ENCODE results near the gene PTGIR.
"Not testable (repeated sequence)": the region's sequence is repeated elsewhere in the genome, so short reads cannot be mapped to it uniquely, and the experiment has no call there.

The PTGIR gene

GRCh38 chr19:46639358-46640182, 14.7 kb upstream of the PTGIR start:
- no peak for DNase-seq (ENCODE audit: low read depth in 3 of 3, low spot score in 1 of 3)

GRCh38 chr19:46637224-46637623, 12.3 kb upstream of the PTGIR start:
- no peak for DNase-seq (ENCODE audit: low read depth in 3 of 3, low spot score in 1 of 3)

DNA sequence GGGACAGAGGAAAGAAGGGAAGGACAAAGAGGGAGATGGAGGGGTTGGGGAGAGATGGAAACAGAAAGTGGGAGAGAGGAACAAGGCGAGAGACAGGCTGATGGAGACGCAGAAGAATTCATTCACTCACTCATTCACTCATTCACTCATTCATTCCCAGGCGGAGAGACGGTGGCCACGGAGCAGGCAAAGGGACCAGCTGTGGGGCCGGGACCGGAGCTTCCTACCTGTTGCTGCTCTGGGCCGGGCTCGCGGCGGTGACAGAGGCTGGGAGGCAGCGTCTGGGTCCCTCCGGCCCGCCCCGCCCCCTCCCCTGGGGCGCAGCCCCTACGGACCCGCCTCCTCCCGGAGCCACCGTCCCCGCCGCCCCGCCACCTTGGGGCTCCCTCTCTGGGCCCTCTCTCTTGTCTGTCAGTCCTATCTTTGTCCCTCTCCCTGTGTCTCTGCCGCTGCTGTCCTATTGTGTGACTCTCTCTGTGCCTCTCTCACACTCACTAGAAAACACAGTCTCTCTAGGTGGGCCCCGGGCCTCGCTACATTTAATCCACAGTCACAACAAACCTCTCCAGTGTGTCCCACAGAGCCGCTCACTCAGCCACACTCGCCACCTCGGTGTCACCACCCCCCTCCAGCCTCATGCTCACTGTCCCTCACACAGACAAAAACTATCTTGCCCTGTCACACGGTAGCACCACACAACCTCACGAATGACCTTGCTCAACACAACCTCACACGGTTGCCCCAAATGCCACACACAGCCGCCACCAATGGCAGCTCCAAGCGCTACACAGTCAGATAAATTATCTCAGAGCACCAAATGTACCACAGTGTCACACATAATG, 11.3 kb upstream of the PTGIR start, which contains the start of gene GNG8:
Gene GNG8 (minus strand): TSS at position 283 of the 842 bp plus-strand sequence. CDS start 1,520 bp downstream, outside the sequence.
- no peak for DNase-seq (ENCODE audit: low read depth in 3 of 3, low spot score in 1 of 3)

- no peak for DNase-seq (ENCODE audit: low read depth in 3 of 3, low spot score in 1 of 3)
Measured at GRCh38 chr19:46634656-46635218, 9.8 kb upstream of the PTGIR start.

GRCh38 chr19:46634045-46634655, 9.3 kb upstream of the PTGIR start:
- DNase-seq (ENCODE audit: low read depth in 3 of 3, low spot score in 1 of 3), result peak; percentile 89 to 95 (median 92)

DNA sequence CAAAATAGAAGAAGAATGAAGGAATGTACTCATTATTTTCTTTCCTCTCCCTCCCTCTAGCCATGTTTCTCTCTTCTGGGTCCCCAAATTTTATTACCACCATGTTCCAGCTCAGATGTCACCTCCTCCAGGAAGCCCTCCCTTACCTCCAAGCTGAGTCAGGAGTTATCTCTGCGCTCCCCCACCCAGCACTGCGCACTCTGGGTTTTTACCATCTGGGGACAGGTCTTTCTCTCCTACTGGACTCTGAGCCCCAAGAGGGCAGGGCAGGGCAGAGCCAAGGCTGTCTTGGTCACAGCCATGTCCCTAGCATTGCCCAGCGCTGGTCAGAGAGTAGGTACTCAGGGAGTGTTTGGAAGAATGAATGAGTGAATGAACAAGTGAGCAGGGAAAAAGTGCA, 8.2 kb upstream of the PTGIR start:
- no peak for DNase-seq (ENCODE audit: low read depth in 3 of 3, low spot score in 1 of 3)

- DNase-seq (ENCODE audit: low read depth in 3 of 3, low spot score in 1 of 3), result no peak
Measured at GRCh38 chr19:46631481-46631880, 6.6 kb upstream of the PTGIR start.

DNA sequence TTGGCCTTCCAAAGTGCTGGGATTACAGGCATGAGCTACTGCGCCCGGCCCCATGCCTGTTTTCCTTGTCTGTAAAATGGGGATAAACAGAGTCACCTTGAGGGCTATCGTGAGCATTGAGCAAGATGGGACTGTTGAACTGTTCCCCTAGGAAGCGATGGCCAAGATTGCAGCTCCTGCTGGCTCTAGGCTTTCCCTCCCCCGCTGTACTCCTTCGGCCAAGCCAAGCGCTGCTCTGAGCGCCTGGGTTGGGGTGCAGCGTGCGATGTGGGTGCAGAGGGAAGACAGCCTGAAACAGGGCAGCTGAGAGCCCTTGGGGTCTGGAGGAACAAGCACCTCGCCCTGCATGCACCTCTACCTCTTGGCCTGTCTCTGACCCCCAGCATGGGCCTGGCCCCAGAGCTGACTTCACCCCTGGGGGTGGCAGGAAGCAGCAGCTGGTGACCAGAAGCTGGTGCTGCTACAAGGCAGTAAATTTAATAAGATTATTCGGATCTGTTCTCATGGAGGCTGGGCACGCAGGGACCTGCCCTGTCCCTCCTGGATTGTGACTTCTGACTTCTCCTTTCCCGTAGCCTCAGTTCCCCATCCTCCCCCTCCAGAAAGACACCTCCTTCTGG, 5.8 kb upstream of the PTGIR start:
- no peak for DNase-seq (ENCODE audit: low read depth in 3 of 3, low spot score in 1 of 3)

GRCh38 chr19:46629546-46630025, 4.7 kb upstream of the PTGIR start:
- DNase-seq (ENCODE audit: low read depth in 3 of 3, low spot score in 1 of 3), result no peak

DNA sequence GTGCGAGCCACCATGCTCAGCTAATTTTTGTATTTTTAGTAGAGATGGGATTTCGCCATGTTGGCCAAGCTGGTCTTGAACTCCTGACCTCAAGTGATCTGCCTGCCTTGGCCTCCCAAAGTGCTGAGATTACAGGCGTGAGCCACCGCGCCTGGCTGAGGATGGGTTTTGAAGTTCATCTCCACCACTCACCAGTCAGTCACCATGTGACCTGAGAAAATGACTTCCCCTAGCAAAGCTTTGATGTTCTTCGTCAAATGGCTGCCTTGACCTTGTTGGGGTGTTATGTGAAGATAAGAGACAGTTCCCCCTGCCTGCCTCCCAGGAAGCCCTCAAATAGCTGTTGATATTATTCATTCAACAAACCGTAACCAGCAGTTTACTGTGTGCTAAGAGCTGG, 4.1 kb upstream of the PTGIR start:
- not testable (repeated sequence) for DNase-seq (ENCODE audit: low read depth in 3 of 3, low spot score in 1 of 3)

- DNase-seq (ENCODE audit: low read depth in 3 of 3, low spot score in 1 of 3), result no peak
Measured at GRCh38 chr19:46626446-46626845, 1.6 kb upstream of the PTGIR start.

DNA sequence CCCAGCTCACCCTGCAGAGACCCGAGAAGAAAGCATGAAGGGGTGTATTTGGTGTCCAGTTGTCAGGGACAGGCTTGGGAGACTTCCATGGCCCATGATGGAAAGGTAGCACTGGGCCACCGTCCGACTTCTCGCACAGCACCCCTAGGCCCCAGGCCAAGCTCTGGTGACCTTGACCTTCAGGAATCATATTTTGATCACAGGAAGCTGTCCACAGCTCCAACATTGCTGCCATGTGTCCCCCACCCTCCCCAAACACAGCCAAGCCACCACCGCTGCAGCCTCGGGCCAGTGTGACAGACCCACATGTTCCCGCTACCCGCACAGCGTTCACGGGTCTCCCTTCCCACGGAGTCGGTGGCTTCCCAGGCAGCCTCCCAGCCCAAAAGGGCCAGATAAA, 842 bp upstream of the PTGIR start:
- no peak for DNase-seq (ENCODE audit: low read depth in 3 of 3, low spot score in 1 of 3)

- no peak for DNase-seq (ENCODE audit: low read depth in 3 of 3, low spot score in 1 of 3)
Measured at GRCh38 chr19:46623915-46624502, 880 bp downstream of the PTGIR start.

DNA sequence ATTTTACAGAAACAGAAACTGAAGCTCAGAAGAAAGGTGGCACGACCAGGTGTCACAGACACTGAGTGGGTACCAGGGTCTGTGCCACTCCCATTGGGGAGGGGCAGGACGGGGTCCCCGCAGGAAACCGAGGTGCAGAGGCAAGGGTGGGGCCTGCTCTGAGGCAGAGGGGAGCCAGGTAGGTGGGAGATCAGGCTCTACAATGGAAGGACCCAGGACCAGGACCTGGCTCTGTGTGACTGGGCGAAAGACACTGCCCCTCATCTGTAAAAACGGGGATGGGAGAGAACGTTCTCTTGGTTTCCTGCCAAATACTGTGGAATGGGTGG, 2.8 kb downstream of the PTGIR start:
- DNase-seq (ENCODE audit: low read depth in 3 of 3, low spot score in 1 of 3), result no peak

- DNase-seq (ENCODE audit: low read depth in 3 of 3, low spot score in 1 of 3), result no peak
Measured at GRCh38 chr19:46621191-46622117, 3.4 kb downstream of the PTGIR start.

GRCh38 chr19:46620716-46621115, 4.2 kb downstream of the PTGIR start:
- no peak for DNase-seq (ENCODE audit: low read depth in 3 of 3, low spot score in 1 of 3)

DNA sequence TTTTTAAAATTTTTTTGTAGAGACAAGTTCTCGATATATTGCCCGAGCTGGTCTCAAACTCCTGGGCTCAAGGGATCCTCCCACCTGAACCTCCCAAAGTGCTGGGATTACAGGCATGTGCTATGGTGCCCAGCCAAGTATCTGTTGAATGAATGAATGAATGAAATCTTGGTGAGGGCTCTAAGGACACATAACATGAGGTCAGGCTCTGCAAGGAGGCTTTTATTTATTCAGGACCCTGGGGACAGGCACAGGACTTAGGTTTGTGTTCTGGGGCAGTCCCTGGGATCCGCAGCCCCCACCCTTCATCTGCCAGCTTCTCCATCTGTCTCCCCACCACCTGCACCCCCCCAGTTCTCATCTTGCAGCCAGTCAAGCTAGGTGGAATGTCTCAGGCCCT, 4.6 kb downstream of the PTGIR start:
- DNase-seq (ENCODE audit: low read depth in 3 of 3, low spot score in 1 of 3), result no peak

DNA sequence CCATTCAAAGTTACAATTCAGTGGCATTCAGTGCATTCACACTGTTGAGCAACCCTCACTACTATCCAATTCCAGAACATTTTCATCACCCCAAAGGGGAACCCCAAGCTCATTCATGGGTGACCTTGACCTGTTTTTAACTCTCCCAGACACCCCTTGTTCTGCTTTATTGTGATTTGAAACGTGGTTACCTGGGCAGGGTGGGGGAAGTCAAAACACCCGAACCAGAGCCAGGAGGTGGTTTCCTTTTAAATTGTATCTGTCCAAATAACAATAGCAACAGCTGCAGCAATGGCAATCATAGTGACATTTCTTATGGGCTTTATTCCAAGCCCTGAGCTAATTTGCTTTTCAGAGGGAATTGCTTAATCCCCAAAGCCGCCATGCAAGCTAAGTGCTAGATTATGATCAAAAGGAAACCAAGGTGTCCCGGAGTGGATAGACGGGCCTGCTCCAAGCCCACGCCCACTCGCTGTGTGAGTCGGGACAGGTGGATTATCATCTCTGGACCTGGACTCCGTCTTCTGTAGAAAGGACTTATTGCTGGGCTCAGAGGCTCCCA, 6.1 kb downstream of the PTGIR start:
- no peak for DNase-seq (ENCODE audit: low read depth in 3 of 3, low spot score in 1 of 3)

GRCh38 chr19:46617601-46618000, 7.3 kb downstream of the PTGIR start:
- DNase-seq (ENCODE audit: low read depth in 3 of 3, low spot score in 1 of 3), result no peak

All from stimulated activated CD4-positive, alpha-beta T cell treated with anti-CD3 and anti-CD28 coated beads, TNF-alpha, amount 100 ng/mL, for 1 hour (primary cell).